Sigmoid colon (tissue), 7 donors: ENCODE results near the gene HIBCH. TPM values are rescaled to one million over a fixed set of nuclear protein-coding genes. Genes with fewer than 3 reads are reported as not detected.

Source experiments
- DNase-seq: peaks from one replicate; pipeline ENCODE4 v3.0.0-alpha.2; 2019
- H3K27ac ChIP-seq, 4 donors: fragments of 200-600 bp; sonication (generic); one replicate each; pipeline ENCODE4 v1.5.1; 2016 to 2019; ENCODE audit warnings: mild to moderate bottlenecking in 1 of 4
- H3K27me3 ChIP-seq, 3 donors: fragments of 200-600 bp; sonication (generic); one replicate each; pipeline ENCODE4 v1.5.1; 2019; ENCODE audit warnings: mild to moderate bottlenecking in 1 of 3
- H3K36me3 ChIP-seq, 4 donors: fragments of 200-600 bp; sonication (generic); one replicate each; pipeline ENCODE4 v1.5.1; 2016 to 2019
- H3K4me1 ChIP-seq, 4 donors: fragments of 200-600 bp; sonication (generic); one replicate each; pipeline ENCODE4 v1.5.1; 2017 to 2019
- H3K4me3 ChIP-seq, 4 donors: fragments of 200-600 bp; sonication (generic); one replicate each; pipeline ENCODE4 v1.5.1; 2017 to 2019; ENCODE audit warnings: mild to moderate bottlenecking in 2 of 4, moderate library complexity in 1 of 4
- H3K9me3 ChIP-seq, 4 donors: fragments of 200-600 bp in 3 of 4; sonication (generic) in 3 of 4; one replicate each; pipeline versions ENCODE4 v1.5.1 to v1.6.1; 2013 to 2019
- EP300 ChIP-seq, 4 donors: sonication (generic); formaldehyde crosslinking; IDR thresholded peaks; one replicate each; pipeline ENCODE4 v1.6.1; 2017; ENCODE audit warnings: antibody characterized with exemption in 4 of 4
- POLR2A ChIP-seq, 2 donors: fragments of 450-650 bp; IDR thresholded peaks; one replicate each; pipeline ENCODE4 v1.6.1; 2016; ENCODE audit warnings: antibody characterized with exemption in 2 of 2, mild to moderate bottlenecking in 2 of 2, moderate library complexity in 2 of 2
- POLR2AphosphoS5 ChIP-seq, 4 donors: sonication (generic); formaldehyde crosslinking; IDR thresholded peaks; one replicate each; pipeline ENCODE4 v1.6.1; 2017; ENCODE audit warnings: antibody characterized with exemption in 4 of 4
- WGBS, 2 donors: extraction: QIAGEN DNeasy Blood & Tissue Kit; methylation state at CpG; one replicate each; pipeline ENCODE4 v1.1.7; 2013; 5-methylcytosine and 5-hydroxymethylcytosine counted together
- intact Hi-C: fragments of 100-400 bp; cut with DNase I; formaldehyde crosslinking; loops from one replicate; pipeline ENCODE4 v1.15.1; 2023
- polyA plus RNA-seq, 3 donors: library from polyadenylated mRNA; stranded (reverse); fragments of 200-250 nt; gene quantifications; one replicate each; pipeline ENCODE4 v1.2.3, GENCODE V29; 2013
- total RNA-seq, 4 donors: library from RNA; depleted of rRNA; stranded (reverse); fragments of >200 nt; gene quantifications; one replicate each; pipeline ENCODE4 v1.1.0, GENCODE V29; 2016
- TF ChIP-seq, protein P1 (sequence below), 4 experiments: fragments of 450-650 bp in 3 of 4; fragments of 200-600 bp in 1 of 4; IDR thresholded peaks; one replicate each; pipeline ENCODE4 v1.5.1; 2016 to 2019; ENCODE audit warnings: antibody characterized with exemption in 4 of 4, mild to moderate bottlenecking in 3 of 4, moderate library complexity in 2 of 4
- donor health status: healthy with polysubstance abuse.
- donor health status: Bipolar disorder and iron deficiency.
- donor health status: healthy.

The HIBCH gene
- total and polyA plus RNA-seq, 7 donors: 18.1 to 45.8 (median 21.6) TPM

DNA sequence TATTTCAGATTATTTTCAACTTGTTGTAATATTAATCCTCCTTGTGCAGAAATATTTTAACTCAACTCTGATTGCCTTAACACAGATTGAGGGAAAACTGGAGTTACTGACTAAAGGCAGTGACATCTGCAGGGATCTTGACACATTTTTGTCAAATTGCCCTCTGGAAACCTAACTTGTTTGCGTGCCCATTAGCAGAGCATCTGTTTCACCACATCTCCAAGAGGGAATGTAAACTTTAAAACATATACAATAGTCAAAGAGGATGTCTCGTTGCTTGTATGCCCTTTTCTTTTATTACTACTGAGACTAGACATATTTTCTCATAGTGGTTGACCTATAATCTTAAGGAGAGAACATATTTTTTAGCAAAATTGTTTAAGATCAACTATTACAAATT lies 38.0 kb upstream of the HIBCH start:
- TF ChIP-seq POLR2A (IDR thresholded peaks at IDR 0.05) (no peak), POLR2AphosphoS5 (IDR thresholded peaks at IDR 0.05) (no peak), EP300 (IDR thresholded peaks at IDR 0.05) (no peak)
- TF ChIP-seq, protein P1, sequence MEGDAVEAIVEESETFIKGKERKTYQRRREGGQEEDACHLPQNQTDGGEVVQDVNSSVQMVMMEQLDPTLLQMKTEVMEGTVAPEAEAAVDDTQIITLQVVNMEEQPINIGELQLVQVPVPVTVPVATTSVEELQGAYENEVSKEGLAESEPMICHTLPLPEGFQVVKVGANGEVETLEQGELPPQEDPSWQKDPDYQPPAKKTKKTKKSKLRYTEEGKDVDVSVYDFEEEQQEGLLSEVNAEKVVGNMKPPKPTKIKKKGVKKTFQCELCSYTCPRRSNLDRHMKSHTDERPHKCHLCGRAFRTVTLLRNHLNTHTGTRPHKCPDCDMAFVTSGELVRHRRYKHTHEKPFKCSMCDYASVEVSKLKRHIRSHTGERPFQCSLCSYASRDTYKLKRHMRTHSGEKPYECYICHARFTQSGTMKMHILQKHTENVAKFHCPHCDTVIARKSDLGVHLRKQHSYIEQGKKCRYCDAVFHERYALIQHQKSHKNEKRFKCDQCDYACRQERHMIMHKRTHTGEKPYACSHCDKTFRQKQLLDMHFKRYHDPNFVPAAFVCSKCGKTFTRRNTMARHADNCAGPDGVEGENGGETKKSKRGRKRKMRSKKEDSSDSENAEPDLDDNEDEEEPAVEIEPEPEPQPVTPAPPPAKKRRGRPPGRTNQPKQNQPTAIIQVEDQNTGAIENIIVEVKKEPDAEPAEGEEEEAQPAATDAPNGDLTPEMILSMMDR (IDR thresholded peaks at IDR 0.05): no peak
- Histone ChIP-seq H3K27me3 (no peaks in the 10 kb centered on the region), H3K9me3 (no peaks in the 10 kb centered on the region), H3K27ac (peak overlapping the region in 1 of 4 donors; percentile 75), H3K4me1 (peaks cover 0 to 59% (median 43%) of the 10 kb centered on the region in 4 donors), H3K36me3 (peaks cover 0 to 10% (median 0%) of the 10 kb centered on the region in 4 donors), H3K4me3 (no peak overlapping the region)
- intact Hi-C loops: loop anchor here (5.0 kb wide), 1 partner anchor 40 kb away; the partner anchor contains the start of gene HIBCH
- DNase-seq: no peak
- WGBS, 2 donors: 38 to 79% methylated on average over 2 of the region's 2 CpGs

GRCh38 chr2:190355968-190356644 lies 36.5 kb upstream of the HIBCH start:
- H3K27ac ChIP-seq: peak overlapping the region; percentile 17 to 44 (median 39)
- no peaks in the 10 kb centered on the region for H3K9me3 ChIP-seq
- intact Hi-C loops: loop anchor here (5.0 kb wide), 1 partner anchor 39 kb away; the partner anchor contains the start of gene HIBCH
- peaks cover 0 to 63% (median 43%) of the 10 kb centered on the region in 4 donors for H3K4me1 ChIP-seq
- DNase-seq: no peak
- no peak for TF ChIP-seq EP300 (IDR thresholded peaks at IDR 0.05)
- TF ChIP-seq POLR2A (IDR thresholded peaks at IDR 0.05): no peak
- no peak for TF ChIP-seq POLR2AphosphoS5 (IDR thresholded peaks at IDR 0.05)
- TF ChIP-seq, protein P1 (IDR thresholded peaks at IDR 0.05): no peak
- WGBS, 2 donors: 17 to 64% methylated on average over 6 of the region's 6 CpGs
- H3K4me3 ChIP-seq: no peak overlapping the region
- no peaks in the 10 kb centered on the region for H3K27me3 ChIP-seq
- peaks cover 0 to 4% (median 0%) of the 10 kb centered on the region in 4 donors for H3K36me3 ChIP-seq

GRCh38 chr2:190354003-190354690 lies 34.5 kb upstream of the HIBCH start:
- Histone ChIP-seq H3K27me3 (no peaks in the 10 kb centered on the region), H3K36me3 (peaks cover 0 to 8% (median 0%) of the 10 kb centered on the region in 4 donors), H3K27ac (peak overlapping the region; percentile 16 to 52 (median 27)), H3K9me3 (no peaks in the 10 kb centered on the region), H3K4me3 (no peak overlapping the region), H3K4me1 (peaks cover 0 to 47% (median 28%) of the 10 kb centered on the region in 4 donors)
- no peak for DNase-seq
- no peak for TF ChIP-seq EP300 (IDR thresholded peaks at IDR 0.05)
- TF ChIP-seq POLR2AphosphoS5 (IDR thresholded peaks at IDR 0.05): no peak
- TF ChIP-seq, protein P1 (IDR thresholded peaks at IDR 0.05): no peak
- TF ChIP-seq POLR2A (IDR thresholded peaks at IDR 0.05): no peak
- WGBS, 2 donors: 63 to 85% methylated on average over 12 of the region's 12 CpGs
- intact Hi-C loops: no loop called here

DNA sequence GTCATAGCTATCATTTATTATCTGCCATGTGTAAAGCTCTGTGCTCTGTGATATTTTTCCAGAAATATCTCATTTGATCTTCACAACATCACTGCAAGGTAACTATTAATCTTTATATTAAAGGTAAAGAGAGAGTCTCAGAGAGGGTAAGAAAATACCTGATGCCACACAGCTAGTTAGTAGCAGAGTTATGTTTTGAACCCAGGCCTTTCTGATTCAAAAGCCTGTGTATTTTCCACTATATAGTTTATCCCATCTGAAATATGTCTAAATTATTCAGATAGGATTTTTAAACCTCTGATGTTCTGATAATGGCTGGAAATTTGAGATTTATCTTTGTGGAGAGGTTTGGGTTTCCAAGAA lies 33.9 kb upstream of the HIBCH start:
- Histone ChIP-seq H3K4me3 (no peak overlapping the region), H3K9me3 (no peaks in the 10 kb centered on the region), H3K36me3 (peaks cover 0 to 8% (median 0%) of the 10 kb centered on the region in 4 donors), H3K27ac (peak overlapping the region; percentile 5 to 52 (median 24)), H3K27me3 (no peaks in the 10 kb centered on the region), H3K4me1 (peaks cover 0 to 41% (median 22%) of the 10 kb centered on the region in 4 donors)
- intact Hi-C loops: no loop called here
- TF ChIP-seq EP300 (IDR thresholded peaks at IDR 0.05): no peak
- TF ChIP-seq POLR2AphosphoS5 (IDR thresholded peaks at IDR 0.05): no peak
- TF ChIP-seq, protein P1 (IDR thresholded peaks at IDR 0.05): no peak
- DNase-seq: no peak
